Activated T-cell treated with anti-CD3 and anti-CD28 coated beads, Interleukin-2, amount 50 U/mL, for 72 hours (primary cell): ENCODE data around the gene SPTBN1. TPM values are rescaled to one million over a fixed set of nuclear protein-coding genes. Genes with fewer than 3 reads are reported as not detected.
"Not testable (repeated sequence)": the region's sequence is repeated elsewhere in the genome, so short reads cannot be mapped to it uniquely, and the experiment has no call there.

Source experiments
- ATAC-seq, 2 donors: fragments of 150-1000 bp; cut with Tn5 transposase; replicated peaks in 1 of 2; 2 replicates each; pipeline ENCODE4 v1.10.0; 2021; ENCODE audit warnings: moderate library complexity in 2 of 2, mild to moderate bottlenecking in 1 of 2
- DNase-seq, 2 donors: peaks; one replicate each; pipeline ENCODE4 v3.0.0; 2021 to 2022; ENCODE audit warnings: mixed read lengths in 1 of 2
- H3K27ac Mint-ChIP-seq: one replicate; pipeline ENCODE4 v1.8.0; 2022; ENCODE audit warnings: mild to moderate bottlenecking, moderate library complexity, mixed read lengths
- H3K27me3 Mint-ChIP-seq: one replicate; pipeline ENCODE4 v1.8.0; 2022; ENCODE audit warnings: low read depth, mixed read lengths
- H3K36me3 Mint-ChIP-seq, 2 donors: one replicate each; pipeline ENCODE4 v1.8.0; 2022; ENCODE audit warnings: mixed read lengths in 2 of 2, mild to moderate bottlenecking in 1 of 2; ENCODE audit not compliant: insufficient read depth in 2 of 2
- H3K4me1 Mint-ChIP-seq: one replicate; pipeline ENCODE4 v1.8.0; 2022; ENCODE audit warnings: low read depth, mixed read lengths
- H3K4me3 Mint-ChIP-seq, 2 donors: one replicate each; pipeline ENCODE4 v1.8.0; 2022; ENCODE audit warnings: mild to moderate bottlenecking in 2 of 2, mixed read lengths in 2 of 2, moderate library complexity in 2 of 2
- H3K9me3 Mint-ChIP-seq, 2 donors: one replicate each; pipeline ENCODE4 v1.8.0; 2022; ENCODE audit warnings: mixed read lengths in 2 of 2
- total RNA-seq, 2 donors: library from RNA; stranded (reverse); gene quantifications; one replicate each; pipeline ENCODE4 v1.2.3, GENCODE V29; 2022

The SPTBN1 gene
- total RNA-seq, 2 donors from 2014 or later, result 120 to 136 TPM

DNA sequence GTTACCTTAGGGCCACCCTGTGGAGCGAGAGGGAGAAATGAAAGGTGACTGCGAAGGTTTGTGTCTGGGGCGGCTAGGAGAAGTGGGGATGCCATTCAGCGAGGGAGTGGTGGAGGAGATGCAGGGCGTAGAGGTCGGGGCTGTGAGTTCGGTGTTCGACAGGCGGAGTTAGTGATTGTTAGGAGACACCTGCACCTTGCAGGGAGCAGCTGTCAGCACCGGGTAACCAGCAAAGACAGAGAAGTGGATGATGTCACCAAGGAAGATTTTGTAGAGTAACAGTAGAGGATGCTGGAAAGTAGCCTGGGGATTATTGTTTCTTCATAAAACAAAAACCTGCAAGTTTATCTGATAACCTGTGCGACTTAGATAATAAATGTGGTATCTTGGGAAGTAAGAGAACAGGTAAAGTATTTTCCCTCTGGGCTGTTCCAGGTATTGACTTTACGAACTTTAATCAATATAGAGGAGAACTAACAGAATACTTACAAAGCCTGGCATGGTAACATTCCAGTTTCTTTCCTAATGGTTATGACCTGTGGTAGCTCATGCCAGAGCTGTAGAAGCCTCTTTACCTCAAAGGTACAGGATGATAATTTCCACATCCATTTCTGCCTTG, 63.8 kb downstream of the SPTBN1 start:
- Mint-ChIP-seq H3K4me1 (peaks cover 26% of the 10 kb centered on the region), H3K9me3 (no peaks in the 10 kb centered on the region), H3K27ac (no peak overlapping the region), H3K27me3 (peaks cover 15% of the 10 kb centered on the region), H3K36me3 (no peaks in the 10 kb centered on the region), H3K4me3 (no peak overlapping the region)
- ATAC-seq (no peak), DNase-seq (no peak)

- H3K27me3 Mint-ChIP-seq, result peaks cover 15% of the 10 kb centered on the region
Observed at GRCh38 chr2:54520687-54521086, 64.6 kb downstream of the SPTBN1 start.

GRCh38 chr2:54522624-54523281, 66.6 kb downstream of the SPTBN1 start:
- peaks cover 35% of the 10 kb centered on the region for H3K4me1 Mint-ChIP-seq
- DNase-seq, result peak; percentile 61 to 67
- no peaks in the 10 kb centered on the region for H3K36me3 Mint-ChIP-seq
- H3K27me3 Mint-ChIP-seq, result peaks cover 15% of the 10 kb centered on the region
- no peak overlapping the region for H3K4me3 Mint-ChIP-seq
- H3K9me3 Mint-ChIP-seq, result no peaks in the 10 kb centered on the region
- H3K27ac Mint-ChIP-seq, result no peak overlapping the region
- ATAC-seq, result peak; percentile 85 to 87

More at GRCh38 chr2:54520687-54521086, 64.6 kb downstream of the SPTBN1 start:
- Mint-ChIP-seq H3K4me1 (peaks cover 34% of the 10 kb centered on the region), H3K27ac (no peak overlapping the region), H3K36me3 (no peaks in the 10 kb centered on the region), H3K9me3 (no peaks in the 10 kb centered on the region), H3K4me3 (no peak overlapping the region)
- ATAC-seq (no peak), DNase-seq (no peak)

GRCh38 chr2:54523324-54523959, 67.3 kb downstream of the SPTBN1 start:
- H3K27me3 Mint-ChIP-seq, result peaks cover 15% of the 10 kb centered on the region
- DNase-seq, result no peak
- H3K36me3 Mint-ChIP-seq, result no peaks in the 10 kb centered on the region
- peak in 1 of 2 donors; percentile 43 for ATAC-seq
- H3K4me1 Mint-ChIP-seq, result peaks cover 35% of the 10 kb centered on the region
- no peak overlapping the region for H3K27ac Mint-ChIP-seq
- H3K4me3 Mint-ChIP-seq, result no peak overlapping the region
- no peaks in the 10 kb centered on the region for H3K9me3 Mint-ChIP-seq

- DNase-seq, result peak; percentile 33 to 52
- Mint-ChIP-seq H3K36me3 (no peaks in the 10 kb centered on the region), H3K4me1 (peaks cover 38% of the 10 kb centered on the region), H3K9me3 (no peaks in the 10 kb centered on the region), H3K27ac (no peak overlapping the region), H3K27me3 (peaks cover 10% of the 10 kb centered on the region), H3K4me3 (peak overlapping the region; percentile 1 to 50)
- peak; percentile 84 to 88 for ATAC-seq
Observed at GRCh38 chr2:54524226-54524991, 68.3 kb downstream of the SPTBN1 start.

- no peak overlapping the region for H3K4me3 Mint-ChIP-seq
- H3K27me3 Mint-ChIP-seq, result peaks cover under 1% of the 10 kb centered on the region
- H3K4me1 Mint-ChIP-seq, result peaks cover 42% of the 10 kb centered on the region
- H3K9me3 Mint-ChIP-seq, result no peaks in the 10 kb centered on the region
- H3K36me3 Mint-ChIP-seq, result no peaks in the 10 kb centered on the region
- DNase-seq (no peak), ATAC-seq (no peak)
- H3K27ac Mint-ChIP-seq, result no peak overlapping the region
Observed at GRCh38 chr2:54525321-54525720, 69.2 kb downstream of the SPTBN1 start.

GRCh38 chr2:54526226-54526879, 70.2 kb downstream of the SPTBN1 start:
- H3K9me3 Mint-ChIP-seq, result no peaks in the 10 kb centered on the region
- peaks cover 42% of the 10 kb centered on the region for H3K4me1 Mint-ChIP-seq
- ATAC-seq (no peak), DNase-seq (no peak)
- no peaks in the 10 kb centered on the region for H3K27me3 Mint-ChIP-seq
- no peaks in the 10 kb centered on the region for H3K36me3 Mint-ChIP-seq
- no peak overlapping the region for H3K27ac Mint-ChIP-seq
- no peak overlapping the region for H3K4me3 Mint-ChIP-seq

DNA sequence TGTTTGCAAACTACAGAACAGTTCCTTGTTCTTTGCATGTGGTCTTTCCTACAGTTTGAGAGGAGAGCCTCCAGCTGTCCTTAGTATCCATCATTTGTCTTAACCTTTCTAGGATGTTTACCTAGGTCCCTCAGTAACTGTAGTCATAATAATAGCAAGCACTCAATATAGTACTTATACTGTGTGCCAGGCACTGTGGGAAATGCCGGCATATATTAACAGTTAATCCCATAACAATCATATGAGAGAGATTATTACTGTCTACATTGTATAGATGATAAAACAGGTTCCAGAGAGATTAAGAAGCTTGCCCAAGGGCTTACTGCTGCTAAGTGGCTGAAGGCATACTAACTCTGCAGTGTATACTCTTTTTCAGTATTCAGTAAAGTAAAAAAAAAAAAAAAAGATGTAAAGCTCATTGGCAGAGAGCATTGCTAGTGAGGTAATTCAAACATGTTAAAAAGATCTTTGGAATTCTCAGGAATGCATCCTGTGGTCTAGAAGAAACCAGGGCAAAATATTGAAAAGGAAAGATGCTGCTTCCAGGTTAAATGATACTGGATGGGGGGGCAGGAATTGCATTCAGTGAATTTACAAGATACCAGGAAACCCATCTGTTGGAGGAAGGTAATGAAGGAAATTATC, 72.3 kb downstream of the SPTBN1 start:
- Mint-ChIP-seq H3K27me3 (no peaks in the 10 kb centered on the region), H3K9me3 (no peaks in the 10 kb centered on the region), H3K4me3 (no peak overlapping the region), H3K27ac (peak overlapping the region; percentile 3), H3K36me3 (no peaks in the 10 kb centered on the region), H3K4me1 (peaks cover 30% of the 10 kb centered on the region)
- ATAC-seq (no peak), DNase-seq (no peak)

DNA sequence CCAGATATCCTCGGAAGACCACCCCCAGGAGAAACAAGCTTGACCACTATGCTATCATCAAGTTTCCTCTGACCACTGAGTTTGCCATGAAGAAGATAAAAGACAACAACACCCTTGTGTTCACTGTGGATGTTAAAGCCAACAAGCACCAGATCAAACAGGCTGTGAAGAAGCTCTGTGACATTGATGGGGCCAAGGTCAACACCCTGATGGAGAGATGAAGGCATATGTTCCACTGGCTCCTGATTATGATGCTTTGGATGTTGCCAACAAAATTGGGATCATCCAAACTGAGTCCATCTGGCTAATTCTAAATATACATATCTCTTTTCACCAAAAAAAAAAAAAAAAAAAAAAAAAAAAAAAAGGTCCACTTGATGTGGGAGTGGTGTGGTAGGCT, 73.4 kb downstream of the SPTBN1 start:
- ATAC-seq, H3K27ac Mint-ChIP-seq, H3K4me3 Mint-ChIP-seq, H3K36me3 Mint-ChIP-seq, H3K27me3 Mint-ChIP-seq, DNase-seq, H3K9me3 Mint-ChIP-seq: not testable (repeated sequence)
- peaks cover 20% of the 10 kb centered on the region for H3K4me1 Mint-ChIP-seq

GRCh38 chr2:54529935-54530334, 73.8 kb downstream of the SPTBN1 start:
- DNase-seq, result no peak
- Mint-ChIP-seq H3K4me3 (no peak overlapping the region), H3K27ac (no peak overlapping the region), H3K36me3 (no peaks in the 10 kb centered on the region), H3K9me3 (no peaks in the 10 kb centered on the region), H3K27me3 (no peaks in the 10 kb centered on the region), H3K4me1 (peaks cover 16% of the 10 kb centered on the region)
- peak; percentile 23 to 44 for ATAC-seq

DNA sequence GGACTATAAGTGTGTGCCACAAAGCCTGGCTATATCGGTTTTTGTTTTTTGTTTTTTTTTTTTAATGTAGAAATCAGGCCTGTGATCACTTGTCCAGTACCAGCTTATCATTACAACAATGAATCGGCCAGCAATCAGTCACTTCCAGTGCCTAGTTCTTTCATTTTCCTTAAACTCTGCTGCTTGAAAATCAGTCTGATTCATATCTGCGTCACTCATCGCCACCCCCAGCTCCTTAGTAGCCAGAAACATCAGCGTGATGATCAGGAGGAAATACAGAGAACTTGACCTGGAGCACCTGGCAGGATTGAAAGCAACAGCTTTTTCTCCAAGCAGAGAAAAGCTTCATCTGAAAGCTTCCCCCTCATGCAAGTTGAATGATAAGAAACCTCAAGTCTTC, 75.4 kb downstream of the SPTBN1 start:
- Mint-ChIP-seq H3K36me3 (no peaks in the 10 kb centered on the region), H3K27me3 (no peaks in the 10 kb centered on the region), H3K4me3 (no peak overlapping the region), H3K9me3 (no peaks in the 10 kb centered on the region), H3K4me1 (peaks cover 8% of the 10 kb centered on the region), H3K27ac (no peak overlapping the region)
- ATAC-seq, result no peak
- no peak for DNase-seq

GRCh38 chr2:54534221-54534620, 78.1 kb downstream of the SPTBN1 start:
- ATAC-seq, result no peak
- no peaks in the 10 kb centered on the region for H3K9me3 Mint-ChIP-seq
- H3K36me3 Mint-ChIP-seq, result no peaks in the 10 kb centered on the region
- H3K4me1 Mint-ChIP-seq, result peaks cover 6% of the 10 kb centered on the region
- DNase-seq, result no peak
- no peaks in the 10 kb centered on the region for H3K27me3 Mint-ChIP-seq
- no peak overlapping the region for H3K4me3 Mint-ChIP-seq
- no peak overlapping the region for H3K27ac Mint-ChIP-seq
